BLaER1 treated with 17β-estradiol and CSF1 and Interleukin-3, amounts not matched to agents 10 nM and 100 nM (cell line): ENCODE data around the gene TMEM50B.
A peak's percentile ranks its signal among the peaks of the same experiment; 100 is the strongest.
"Not testable (repeated sequence)": the region's sequence is repeated elsewhere in the genome, so short reads cannot be mapped to it uniquely, and the experiment has no call there.

Experiments used
- H3K27ac ChIP-seq, 11 experiments: shearing (Covaris generic); formaldehyde crosslinking; 2 replicates each; pipeline ENCODE4 v1.8.1; 2022
- H3K27me3 ChIP-seq, 11 experiments: shearing (Covaris generic); formaldehyde crosslinking; 2 replicates each; pipeline ENCODE4 v1.8.1; 2022
- H3K36me3 ChIP-seq, 11 experiments: shearing (Covaris generic); formaldehyde crosslinking; 2 replicates each; pipeline ENCODE4 v1.8.1; 2022
- H3K4me1 ChIP-seq, 10 experiments: shearing (Covaris generic); formaldehyde crosslinking; 2 replicates each; pipeline ENCODE4 v1.8.1; 2022
- H3K4me2 ChIP-seq, 11 experiments: shearing (Covaris generic); formaldehyde crosslinking; 2 replicates each; pipeline ENCODE4 v1.8.1; 2022
- H3K4me3 ChIP-seq, 10 experiments: shearing (Covaris generic); formaldehyde crosslinking; 2 replicates each; pipeline ENCODE4 v1.8.1; 2022
- H3K9ac ChIP-seq, 11 experiments: shearing (Covaris generic); formaldehyde crosslinking; 2 replicates each; pipeline ENCODE4 v1.8.1; 2022
- H3K9me3 ChIP-seq, 11 experiments: shearing (Covaris generic); formaldehyde crosslinking; replicated peaks in 1 of 11; 2 replicates each; pipeline ENCODE4 v1.8.1; 2022
- H4K20me1 ChIP-seq, 11 experiments: shearing (Covaris generic); formaldehyde crosslinking; 2 replicates each; pipeline ENCODE4 v1.8.1; 2022
- Cebpa-rat ChIP-seq, 11 experiments: shearing (Covaris generic); IDR thresholded peaks; 2 replicates each; pipeline ENCODE4 v1.8.1; 2022

The TMEM50B gene

DNA sequence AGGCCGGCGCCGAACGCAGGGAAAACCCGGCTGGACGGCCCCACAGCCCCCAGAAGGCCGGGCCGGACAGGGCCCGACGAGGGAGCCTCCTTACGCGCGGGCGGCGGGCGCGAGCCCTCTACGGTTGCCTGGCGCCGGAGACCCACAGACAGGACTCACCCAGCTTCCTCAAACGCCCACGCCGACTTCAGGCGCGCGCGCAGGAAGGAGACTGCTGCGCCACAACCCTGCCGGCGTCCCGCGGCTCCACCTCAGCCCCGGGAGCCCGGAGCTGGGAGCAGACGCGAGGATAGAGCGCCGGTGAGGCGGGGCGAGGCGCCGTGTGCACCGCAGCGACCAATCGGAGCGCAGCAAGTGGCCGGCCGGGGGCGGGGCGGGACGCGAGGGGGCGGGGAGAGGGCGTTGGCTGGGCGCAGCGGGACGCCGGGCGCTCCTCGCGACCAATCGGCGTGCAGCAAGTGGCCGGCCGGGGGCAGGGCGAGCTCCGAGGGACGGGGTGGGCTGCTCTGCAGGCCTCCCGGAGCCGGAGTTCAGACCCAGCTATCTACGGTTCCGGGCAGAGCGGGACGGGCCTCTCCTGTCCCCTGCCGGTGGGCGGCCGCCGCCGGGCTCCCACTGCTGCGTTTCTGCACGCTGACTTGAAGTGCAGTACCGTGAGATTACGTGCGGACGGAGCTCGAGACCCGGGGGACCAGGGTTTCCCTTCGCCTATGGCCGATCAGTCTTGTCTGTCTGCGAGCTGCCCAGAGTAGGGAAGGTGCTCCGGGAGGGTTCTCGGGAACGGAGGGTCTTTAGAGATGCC is at the start of gene TMEM50B:
TMEM50B (minus strand) TSS at position 296 of the 802 bp plus-strand sequence. CDS start 11,089 bp downstream, outside the sequence.
- Histone ChIP-seq H3K4me1 (peaks cover 13 to 25% (median 15%) of the 10 kb centered on the region in 10 experiments), H3K9ac (peak within 1 kb of the TSS; percentile 87 to 99 (median 95)), H3K4me2 (peak within 1 kb of the TSS; percentile 77 to 99 (median 90)), H3K27me3 (no peaks in the 10 kb centered on the region), H3K9me3 (no peaks in the 10 kb centered on the region), H3K4me3 (peak within 1 kb of the TSS; percentile 78 to 99 (median 90)), H3K36me3 (0 out of 22 replicates have a peak, but pooled peaks cover 0 to 5% (median 0%) of the 10 kb centered on the region in 11 experiments), H4K20me1 (peaks cover 0 to 11% (median 3%) of the 10 kb centered on the region in 11 experiments; a peak in 8 of 22 replicates), H3K27ac (peak within 1 kb of the TSS; percentile 88 to 99 (median 95))
- no peak for TF ChIP-seq Cebpa-rat (IDR thresholded peaks at IDR 0.05)

- Histone ChIP-seq H4K20me1 (no peaks in the 10 kb centered on the region), H3K9me3 (no peaks in the 10 kb centered on the region), H3K27me3 (no peaks in the 10 kb centered on the region), H3K4me2 (no peak overlapping the region), H3K36me3 (peaks cover 84 to 100% (median 95%) of the 10 kb centered on the region in 11 experiments), H3K27ac (no peak overlapping the region; a peak in 1 of 22 replicates), H3K9ac (no peak overlapping the region), H3K4me3 (no peak overlapping the region), H3K4me1 (peaks cover 0 to 13% (median 10%) of the 10 kb centered on the region in 10 experiments; a peak in 10 of 20 replicates)
- no peak for TF ChIP-seq Cebpa-rat (IDR thresholded peaks at IDR 0.05)
Observed at GRCh38 chr21:33522953-33523349, 43.2 kb upstream of the TMEM50B start.

- no peak for TF ChIP-seq Cebpa-rat (IDR thresholded peaks at IDR 0.05)
- H3K4me1 ChIP-seq: peaks cover 0 to 13% (median 10%) of the 10 kb centered on the region in 10 experiments; a peak in 10 of 20 replicates
- H4K20me1 ChIP-seq: no peaks in the 10 kb centered on the region
- no peaks in the 10 kb centered on the region for H3K9me3 ChIP-seq
- no peaks in the 10 kb centered on the region for H3K27me3 ChIP-seq
- no peak overlapping the region for H3K9ac ChIP-seq
- H3K4me2 ChIP-seq: no peak overlapping the region
- peaks cover 84 to 100% (median 95%) of the 10 kb centered on the region in 11 experiments for H3K36me3 ChIP-seq
- no peak overlapping the region for H3K4me3 ChIP-seq
- no peak overlapping the region; a peak in 1 of 22 replicates for H3K27ac ChIP-seq
Observed at GRCh38 chr21:33522297-33522952, 42.7 kb upstream of the TMEM50B start.

GRCh38 chr21:33518899-33519298 is 39.1 kb upstream of the TMEM50B start:
- Histone ChIP-seq H3K27me3 (no peaks in the 10 kb centered on the region), H3K4me1 (no peaks in the 10 kb centered on the region; a peak in 1 of 20 replicates), H3K9me3 (no peaks in the 10 kb centered on the region), H3K4me3 (no peak overlapping the region), H3K9ac (no peak overlapping the region), H4K20me1 (no peaks in the 10 kb centered on the region), H3K4me2 (no peak overlapping the region), H3K27ac (no peak overlapping the region), H3K36me3 (peaks cover 86 to 100% (median 98%) of the 10 kb centered on the region in 11 experiments)
- TF ChIP-seq Cebpa-rat (IDR thresholded peaks at IDR 0.05): peak in 6 of 11 experiments; percentile 9 to 72 (median 42); a peak in 7 of 22 replicates

GRCh38 chr21:33514229-33514628 is 34.5 kb upstream of the TMEM50B start:
- Histone ChIP-seq H4K20me1 (no peaks in the 10 kb centered on the region), H3K36me3 (peaks cover 98 to 100% (median 100%) of the 10 kb centered on the region in 11 experiments), H3K9me3 (no peaks in the 10 kb centered on the region), H3K4me1 (no peaks in the 10 kb centered on the region; a peak in 1 of 20 replicates), H3K9ac (no peak overlapping the region; a peak in 2 of 22 replicates), H3K27ac (peak overlapping the region in 3 of 11 experiments; percentile 9 to 38 (median 16); a peak in 2 of 22 replicates), H3K27me3 (no peaks in the 10 kb centered on the region), H3K4me2 (no peak overlapping the region), H3K4me3 (no peak overlapping the region)
- no peak; a peak in 1 of 22 replicates for TF ChIP-seq Cebpa-rat (IDR thresholded peaks at IDR 0.05)

- peaks cover 98 to 100% (median 100%) of the 10 kb centered on the region in 11 experiments for H3K36me3 ChIP-seq
- no peak for TF ChIP-seq Cebpa-rat (IDR thresholded peaks at IDR 0.05)
Observed at GRCh38 chr21:33512481-33512880, 32.7 kb upstream of the TMEM50B start.

GRCh38 chr21:33511639-33512038 is 31.9 kb upstream of the TMEM50B start:
- Histone ChIP-seq H3K9me3 (peaks cover 0 to 10% (median 0%) of the 10 kb centered on the region in 11 experiments; a peak in 4 of 22 replicates), H3K36me3 (peaks cover 98 to 100% (median 100%) of the 10 kb centered on the region in 11 experiments), H3K9ac (no peak overlapping the region), H3K27ac (no peak overlapping the region), H3K4me2 (no peak overlapping the region), H3K4me3 (no peak overlapping the region), H3K27me3 (no peaks in the 10 kb centered on the region), H4K20me1 (no peaks in the 10 kb centered on the region), H3K4me1 (no peaks in the 10 kb centered on the region; a peak in 1 of 20 replicates)
- TF ChIP-seq Cebpa-rat (IDR thresholded peaks at IDR 0.05): no peak

More at GRCh38 chr21:33512481-33512880, 32.7 kb upstream of the TMEM50B start:
- Histone ChIP-seq H3K4me3 (no peak overlapping the region), H3K4me1 (no peaks in the 10 kb centered on the region; a peak in 1 of 20 replicates), H3K9me3 (peaks cover 0 to 5% (median 0%) of the 10 kb centered on the region in 11 experiments; a peak in 3 of 22 replicates), H3K27ac (no peak overlapping the region), H4K20me1 (no peaks in the 10 kb centered on the region), H3K27me3 (no peaks in the 10 kb centered on the region), H3K9ac (no peak overlapping the region), H3K4me2 (no peak overlapping the region)

DNA sequence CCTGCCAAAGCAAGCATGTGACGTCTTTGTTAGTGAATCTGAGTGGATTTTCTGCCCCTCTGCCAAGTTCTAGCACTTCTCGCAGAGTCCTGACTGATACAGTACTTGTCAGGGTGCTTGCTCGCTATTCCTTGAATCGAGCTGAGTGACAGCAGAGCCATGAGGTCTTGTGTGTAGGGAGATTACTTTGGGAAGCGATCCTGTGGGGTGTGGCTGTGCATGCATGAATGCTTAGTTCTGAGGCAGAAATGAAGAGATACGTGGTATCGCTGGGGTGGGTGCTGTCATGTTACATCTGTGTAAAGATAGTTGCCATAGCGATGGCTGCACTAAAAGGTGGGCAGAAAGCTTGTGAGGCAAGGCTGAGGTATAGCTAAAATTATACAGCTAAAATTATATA is 31.1 kb upstream of the TMEM50B start:
- no peak overlapping the region for H3K4me2 ChIP-seq
- peaks cover 98 to 100% (median 100%) of the 10 kb centered on the region in 11 experiments for H3K36me3 ChIP-seq
- TF ChIP-seq Cebpa-rat (IDR thresholded peaks at IDR 0.05): no peak
- H3K27me3 ChIP-seq: no peaks in the 10 kb centered on the region
- H4K20me1 ChIP-seq: no peaks in the 10 kb centered on the region
- no peak overlapping the region for H3K9ac ChIP-seq
- H3K4me3 ChIP-seq: no peak overlapping the region
- H3K4me1 ChIP-seq: no peaks in the 10 kb centered on the region; a peak in 1 of 20 replicates
- no peak overlapping the region for H3K27ac ChIP-seq
- H3K9me3 ChIP-seq: peaks cover 0 to 10% (median 0%) of the 10 kb centered on the region in 11 experiments; a peak in 4 of 22 replicates

- not testable (repeated sequence) for H3K4me2 ChIP-seq, H3K9ac ChIP-seq, H3K27me3 ChIP-seq, H3K4me1 ChIP-seq, H3K4me3 ChIP-seq, H4K20me1 ChIP-seq, H3K27ac ChIP-seq
- Histone ChIP-seq H3K9me3 (peaks cover 0 to 10% (median 0%) of the 10 kb centered on the region in 11 experiments; a peak in 4 of 22 replicates), H3K36me3 (peaks cover 95 to 100% (median 98%) of the 10 kb centered on the region in 11 experiments)
Observed at GRCh38 chr21:33507003-33507402, 27.2 kb upstream of the TMEM50B start.
